ENCODE results near the gene VSIG4. TPM values are rescaled to one million over a fixed set of nuclear protein-coding genes. Genes with fewer than 3 reads are reported as not detected.

VSIG4 gene
- total RNA-seq, 1 donor from 2014 or later = not detected

GRCh38 chrX:66000178-66000577 is 39.7 kb downstream of the VSIG4 start:
- H3K36me3 Mint-ChIP-seq (ENCODE audit: low read depth) = no peaks in the 10 kb centered on the region
- no peak overlapping the region for H3K27ac Mint-ChIP-seq (ENCODE audit: unreplicated experiment)
- H3K27me3 Mint-ChIP-seq (ENCODE audit: low read depth) = no peaks in the 10 kb centered on the region
- H3K4me3 Mint-ChIP-seq = no peak overlapping the region
- TF ChIP-seq CTCF (conservative IDR thresholded peaks at IDR 0.05) = no peak
- peaks cover 7% of the 10 kb centered on the region for H3K9me3 Mint-ChIP-seq
- H3K4me1 Mint-ChIP-seq = peaks cover 9% of the 10 kb centered on the region
- no peak for DNase-seq (ENCODE audit: low read depth, low spot score)

DNA sequence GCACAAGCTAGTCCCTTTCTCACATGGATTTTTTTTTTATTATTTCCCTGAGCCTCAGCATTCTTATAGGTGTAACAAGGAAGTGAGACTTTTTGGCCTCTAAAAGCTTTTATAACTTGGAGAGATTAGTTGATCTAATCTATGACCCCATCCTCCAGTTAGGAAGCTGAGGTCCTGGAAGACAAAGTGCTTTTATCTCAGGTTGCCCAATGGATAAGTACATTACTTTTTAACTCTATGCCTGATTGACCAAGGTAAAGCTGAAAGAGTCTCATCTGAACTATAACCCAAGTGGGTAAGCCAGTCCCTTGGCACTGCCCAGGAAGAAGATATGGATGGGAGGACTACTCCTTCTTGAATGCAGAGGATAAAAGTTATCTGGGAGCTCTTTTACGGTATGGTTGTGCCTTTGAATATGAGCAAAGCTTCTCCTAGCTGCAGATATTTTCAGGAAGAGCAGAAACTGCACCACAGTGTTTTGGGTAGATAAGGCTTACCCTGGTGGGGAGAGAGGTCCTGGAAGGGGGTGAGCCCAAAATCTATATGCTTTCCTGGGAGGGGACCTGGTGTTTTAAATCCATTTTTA is 40.2 kb downstream of the VSIG4 start:
- H3K9me3 Mint-ChIP-seq = peaks cover 7% of the 10 kb centered on the region
- no peaks in the 10 kb centered on the region for H3K27me3 Mint-ChIP-seq (ENCODE audit: low read depth)
- no peak overlapping the region for H3K27ac Mint-ChIP-seq (ENCODE audit: unreplicated experiment)
- no peaks in the 10 kb centered on the region for H3K36me3 Mint-ChIP-seq (ENCODE audit: low read depth)
- peaks cover 9% of the 10 kb centered on the region for H3K4me1 Mint-ChIP-seq
- DNase-seq (ENCODE audit: low read depth, low spot score) = no peak
- TF ChIP-seq CTCF (conservative IDR thresholded peaks at IDR 0.05) = no peak
- no peak overlapping the region for H3K4me3 Mint-ChIP-seq

GRCh38 chrX:65999029-65999562 is 40.8 kb downstream of the VSIG4 start:
- no peak for TF ChIP-seq CTCF (conservative IDR thresholded peaks at IDR 0.05)
- no peaks in the 10 kb centered on the region for H3K27me3 Mint-ChIP-seq (ENCODE audit: low read depth)
- H3K27ac Mint-ChIP-seq (ENCODE audit: unreplicated experiment) = no peak overlapping the region
- no peaks in the 10 kb centered on the region for H3K36me3 Mint-ChIP-seq (ENCODE audit: low read depth)
- peaks cover 9% of the 10 kb centered on the region for H3K4me1 Mint-ChIP-seq
- H3K9me3 Mint-ChIP-seq = peaks cover 7% of the 10 kb centered on the region
- H3K4me3 Mint-ChIP-seq = no peak overlapping the region
- no peak for DNase-seq (ENCODE audit: low read depth, low spot score)

DNA sequence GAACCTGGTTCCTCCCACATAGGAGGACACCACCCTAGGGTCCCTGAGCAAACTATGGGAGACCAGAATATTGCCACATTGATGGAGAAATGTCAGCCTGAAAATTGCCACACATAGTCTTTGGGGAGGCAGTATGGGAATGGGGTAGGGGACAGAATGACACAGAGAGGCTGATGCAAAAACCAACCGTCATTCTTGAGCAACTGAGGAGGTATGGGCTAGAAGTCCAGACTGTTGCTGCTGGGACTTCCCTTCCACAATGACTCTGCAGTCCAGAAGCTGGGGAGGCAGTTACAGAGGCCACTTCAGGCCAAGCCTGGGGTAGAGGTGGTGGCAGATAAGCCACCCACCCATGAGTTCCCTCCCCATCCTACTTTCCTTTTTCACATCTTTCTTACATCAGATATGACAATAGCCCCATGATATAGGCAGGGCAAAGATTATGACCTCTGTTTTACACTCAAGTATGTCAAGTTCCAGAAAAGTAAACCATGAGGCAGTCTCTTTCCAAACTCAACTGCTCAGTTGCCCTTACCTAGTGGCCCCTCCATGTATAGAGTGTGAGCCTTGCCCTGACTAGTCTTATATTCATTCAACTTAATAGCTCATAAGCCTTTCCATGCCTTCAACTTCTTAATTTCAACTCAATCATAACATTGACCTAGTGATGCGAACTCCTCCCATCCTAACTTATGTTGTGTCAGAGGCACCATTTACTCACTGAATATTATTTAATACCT is 41.7 kb downstream of the VSIG4 start:
- Mint-ChIP-seq H3K27me3 (ENCODE audit: low read depth) (no peaks in the 10 kb centered on the region), H3K27ac (ENCODE audit: unreplicated experiment) (no peak overlapping the region), H3K36me3 (ENCODE audit: low read depth) (no peaks in the 10 kb centered on the region), H3K9me3 (peaks cover 8% of the 10 kb centered on the region), H3K4me3 (no peak overlapping the region), H3K4me1 (peaks cover 9% of the 10 kb centered on the region)
- TF ChIP-seq CTCF (conservative IDR thresholded peaks at IDR 0.05) = no peak
- DNase-seq (ENCODE audit: low read depth, low spot score) = no peak

DNA sequence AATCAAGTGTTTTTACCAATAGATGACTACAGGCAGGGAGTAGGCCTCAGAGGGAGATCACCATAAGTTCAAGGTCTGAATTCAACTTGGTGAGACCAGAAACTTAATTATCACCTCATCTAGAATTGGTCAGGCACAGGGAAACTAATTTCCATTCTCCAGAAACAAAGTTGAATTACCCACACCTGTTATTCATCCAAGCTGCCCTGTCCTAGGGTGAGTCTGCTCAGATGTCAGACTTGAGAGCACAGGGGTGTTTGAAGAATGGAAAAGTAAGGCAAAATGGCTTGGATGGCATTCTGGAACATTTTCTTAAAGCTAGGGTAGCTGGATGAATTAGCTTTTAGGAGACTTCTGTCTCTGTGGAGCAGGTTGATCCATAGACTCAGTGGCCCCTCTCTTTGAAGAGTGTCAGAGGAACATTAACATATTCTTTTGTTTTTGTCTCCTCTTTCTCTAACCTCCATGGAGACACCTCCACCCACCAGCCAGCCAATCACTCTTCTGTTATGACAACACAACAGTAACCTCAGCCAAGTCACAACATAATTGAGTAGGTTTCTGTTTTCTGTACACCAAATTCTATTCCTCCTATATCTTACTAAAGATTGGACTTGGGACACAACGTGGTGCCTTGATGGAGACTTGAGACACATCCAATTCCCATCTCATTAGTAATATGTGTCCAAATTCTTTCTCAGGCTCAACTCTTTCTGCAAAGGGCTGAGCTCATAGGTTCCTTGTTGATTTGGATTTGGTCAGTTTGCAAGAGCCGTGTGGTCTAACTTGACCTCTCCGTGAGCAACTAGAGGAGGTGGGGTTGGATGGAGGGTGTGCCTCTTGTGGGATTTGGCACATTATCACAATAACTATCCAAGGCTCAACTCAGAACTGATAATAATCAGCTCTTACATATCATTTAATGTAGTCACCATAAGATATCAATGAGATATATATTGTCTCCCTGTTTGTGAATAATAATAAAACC is 45.1 kb downstream of the VSIG4 start:
- peaks cover 14% of the 10 kb centered on the region for H3K9me3 Mint-ChIP-seq
- no peaks in the 10 kb centered on the region for H3K27me3 Mint-ChIP-seq (ENCODE audit: low read depth)
- no peak for DNase-seq (ENCODE audit: low read depth, low spot score)
- TF ChIP-seq CTCF (conservative IDR thresholded peaks at IDR 0.05) = no peak
- H3K4me1 Mint-ChIP-seq = peaks cover under 1% of the 10 kb centered on the region
- H3K36me3 Mint-ChIP-seq (ENCODE audit: low read depth) = no peaks in the 10 kb centered on the region
- no peak overlapping the region for H3K4me3 Mint-ChIP-seq
- H3K27ac Mint-ChIP-seq (ENCODE audit: unreplicated experiment) = no peak overlapping the region

All from neural crest cell (in vitro differentiated cells).